ENCODE results near the gene S100P.
A peak's percentile ranks its signal among the peaks of the same experiment; 100 is the strongest.

The S100P gene

GRCh38 chr4:6695660-6696610 is 2.3 kb downstream of the S100P start:
- no peak for DNase-seq (ENCODE audit: low read depth in 3 of 3, low spot score in 1 of 3)

- no peak for DNase-seq (ENCODE audit: low read depth in 3 of 3, low spot score in 1 of 3)
Observed at GRCh38 chr4:6696611-6697010, 2.9 kb downstream of the S100P start.

GRCh38 chr4:6697131-6697530 is 3.5 kb downstream of the S100P start:
- no peak for DNase-seq (ENCODE audit: low read depth in 3 of 3, low spot score in 1 of 3)

- no peak for DNase-seq (ENCODE audit: low read depth in 3 of 3, low spot score in 1 of 3)
Observed at GRCh38 chr4:6699388-6699787, 5.7 kb downstream of the S100P start.

GRCh38 chr4:6699903-6700302 is 6.2 kb downstream of the S100P start:
- DNase-seq (ENCODE audit: low read depth in 3 of 3, low spot score in 1 of 3): no peak

GRCh38 chr4:6701371-6701770 is 7.7 kb downstream of the S100P start:
- DNase-seq (ENCODE audit: low read depth in 3 of 3, low spot score in 1 of 3): no peak

GRCh38 chr4:6702761-6703160 is 9.1 kb downstream of the S100P start:
- no peak for DNase-seq (ENCODE audit: low read depth in 3 of 3, low spot score in 1 of 3)

GRCh38 chr4:6703786-6704185 is 10.1 kb downstream of the S100P start:
- no peak for DNase-seq (ENCODE audit: low read depth in 3 of 3, low spot score in 1 of 3)

GRCh38 chr4:6705646-6706045 is 12.0 kb downstream of the S100P start:
- DNase-seq (ENCODE audit: low read depth in 3 of 3, low spot score in 1 of 3): no peak

GRCh38 chr4:6706173-6706572 is 12.5 kb downstream of the S100P start:
- no peak for DNase-seq (ENCODE audit: low read depth in 3 of 3, low spot score in 1 of 3)

GRCh38 chr4:6709230-6710114 is 15.8 kb downstream of the S100P start, which contains the start of gene MRFAP1L1:
Gene MRFAP1L1, minus strand, starts transcription at chr4:6709865. Its CDS starts 236 bp downstream, at chr4:6709629.
- peak; percentile 87 to 90 (median 88) for DNase-seq (ENCODE audit: low read depth in 3 of 3, low spot score in 1 of 3)

- no peak for DNase-seq (ENCODE audit: low read depth in 3 of 3, low spot score in 1 of 3)
Observed at GRCh38 chr4:6710282-6710681, 16.6 kb downstream of the S100P start.

- no peak for DNase-seq (ENCODE audit: low read depth in 3 of 3, low spot score in 1 of 3)
Observed at GRCh38 chr4:6710996-6711395, 17.3 kb downstream of the S100P start.

- no peak for DNase-seq (ENCODE audit: low read depth in 3 of 3, low spot score in 1 of 3)
Observed at GRCh38 chr4:6714954-6715353, 21.3 kb downstream of the S100P start.

GRCh38 chr4:6715704-6716017 is 22.0 kb downstream of the S100P start:
- DNase-seq (ENCODE audit: low read depth in 3 of 3, low spot score in 1 of 3): no peak

GRCh38 chr4:6716018-6716911 is 22.6 kb downstream of the S100P start, which contains the start of gene BLOC1S4:
Gene BLOC1S4, plus strand, starts transcription at chr4:6716174. Its CDS starts 36 bp downstream, at chr4:6716210.
- peak; percentile 69 to 81 (median 78) for DNase-seq (ENCODE audit: low read depth in 3 of 3, low spot score in 1 of 3)

GRCh38 chr4:6716958-6717655 is 23.4 kb downstream of the S100P start:
- DNase-seq (ENCODE audit: low read depth in 3 of 3, low spot score in 1 of 3): no peak

- no peak for DNase-seq (ENCODE audit: low read depth in 3 of 3, low spot score in 1 of 3)
Observed at GRCh38 chr4:6718932-6719610, 25.4 kb downstream of the S100P start.

GRCh38 chr4:6719611-6720179 is 26.0 kb downstream of the S100P start:
- DNase-seq (ENCODE audit: low read depth in 3 of 3, low spot score in 1 of 3): no peak
